NT2/D1 (cell line): ENCODE data around the gene RFC2.

Source experiments
- SUZ12 ChIP-seq: IDR thresholded peaks from 2 replicates; pipeline ENCODE4 v1.6.1; 2011; ENCODE audit not compliant: insufficient read length, insufficient read depth; ENCODE audit errors: extremely low read depth
- YY1 ChIP-seq: IDR thresholded peaks from 2 replicates; pipeline ENCODE4 v1.6.1; 2011; ENCODE audit not compliant: insufficient read length, insufficient read depth
- ZNF274 ChIP-seq: IDR thresholded peaks from 2 replicates; pipeline ENCODE4 v1.6.1; 2011; ENCODE audit warnings: mild to moderate bottlenecking, low read depth, low read length

DNA sequence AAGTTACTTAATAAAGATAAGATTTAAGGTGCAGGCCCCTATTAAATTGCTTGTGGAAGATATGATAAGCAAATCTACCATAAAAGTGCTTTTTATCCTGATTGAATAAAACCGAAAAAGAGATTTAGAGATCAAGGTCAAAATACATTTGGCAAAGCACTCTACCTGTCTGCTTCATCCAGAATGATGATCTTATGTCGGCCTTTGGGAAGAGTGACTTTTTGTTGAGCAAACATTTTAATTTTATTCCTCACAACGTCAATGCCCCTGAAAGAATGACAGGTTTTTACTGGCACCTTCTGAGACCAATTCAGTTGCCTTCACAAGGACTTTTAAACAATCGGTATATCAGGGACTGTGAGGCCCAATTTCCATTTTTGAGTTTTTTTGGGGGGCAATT, 7.7 kb downstream of the RFC2 start:
- no peak for TF ChIP-seq YY1
- TF ChIP-seq SUZ12, result no peak
- no peak for TF ChIP-seq ZNF274
